HEK293T (cell line): Measurements from ENCODE around the gene SLAMF9.

Experiments
- FOXK2 ChIP-seq: fragments of 450-650 bp; IDR thresholded peaks from 2 replicates; pipeline ENCODE4 v1.6.1; 2016; ENCODE audit warnings: mild to moderate bottlenecking
- FOXM1 ChIP-seq: fragments of 450-650 bp; IDR thresholded peaks from 2 replicates; pipeline ENCODE4 v1.6.1; 2017; ENCODE audit warnings: mild to moderate bottlenecking, borderline replicate concordance

- TF ChIP-seq FOXK2, result no peak
- TF ChIP-seq FOXM1, result no peak
Observed at GRCh38 chr1:159951551-159951950, 2.5 kb downstream of the SLAMF9 start.
